ENCODE data around the gene CALCB.

The CALCB gene

DNA sequence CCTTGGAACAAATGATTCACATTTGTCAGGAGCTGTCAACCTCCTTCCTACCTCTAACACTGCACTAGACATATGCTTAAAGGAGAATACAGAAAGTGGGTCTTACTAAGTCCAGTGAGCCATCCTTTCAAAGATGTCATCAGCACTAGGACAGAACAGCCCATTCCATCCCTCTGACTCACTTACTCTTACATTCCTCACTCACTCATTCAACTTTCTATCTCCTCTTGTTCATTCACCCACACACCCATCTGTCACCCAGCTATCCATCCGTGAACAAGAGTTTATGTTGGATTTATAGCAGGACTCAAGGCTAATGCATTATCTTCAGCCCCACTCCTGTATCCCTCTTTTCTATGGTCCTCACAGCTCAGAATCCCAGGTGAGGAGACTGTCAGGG is 50.5 kb downstream of the CALCB start:
- H3K4me1 ChIP-seq (ENCODE audit: control insufficient read depth, insufficient read depth, low read length): no peaks in the 10 kb centered on the region
- no peak overlapping the region for H3K4me3 ChIP-seq (ENCODE audit: low read depth, low read length)
- no peak overlapping the region for H3K27ac ChIP-seq (ENCODE audit: low read depth, low read length)

DNA sequence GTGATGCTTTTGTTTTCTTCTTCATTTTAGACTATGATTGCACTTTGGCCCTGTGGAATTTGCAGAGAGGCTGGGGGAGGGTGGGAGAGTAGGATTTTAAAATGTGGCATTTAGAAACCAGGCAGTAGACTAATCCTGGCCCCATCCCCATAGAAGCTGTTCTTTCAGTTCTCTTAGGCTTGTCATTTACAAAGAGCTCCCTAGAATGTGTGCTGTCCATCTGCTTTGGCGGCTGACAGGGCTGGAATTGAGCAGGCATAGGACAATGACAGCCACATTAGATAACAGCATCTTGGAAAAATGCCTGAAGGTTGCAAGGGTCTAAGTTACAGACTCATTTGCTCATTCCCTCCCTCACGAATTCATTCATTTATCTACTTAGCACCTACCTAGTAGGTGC is 51.1 kb downstream of the CALCB start:
- H3K4me3 ChIP-seq (ENCODE audit: low read depth, low read length): no peak overlapping the region
- H3K9me3 ChIP-seq (ENCODE audit: control insufficient read depth, insufficient read depth, low read length): no peaks in the 10 kb centered on the region
- H3K27me3 ChIP-seq (ENCODE audit: control insufficient read depth, insufficient read depth, low read length): no peaks in the 10 kb centered on the region
- no peak overlapping the region for H3K9ac ChIP-seq (ENCODE audit: low read depth, low read length)
- H3K27ac ChIP-seq (ENCODE audit: low read depth, low read length): no peak overlapping the region
- H3K36me3 ChIP-seq (ENCODE audit: control insufficient read depth, insufficient read depth, low read length): no peaks in the 10 kb centered on the region
- H3K4me1 ChIP-seq (ENCODE audit: control insufficient read depth, insufficient read depth, low read length): no peaks in the 10 kb centered on the region

More for the DNA sequence above, 50.5 kb downstream of the CALCB start:
- Histone ChIP-seq H3K27me3 (ENCODE audit: control insufficient read depth, insufficient read depth, low read length) (no peaks in the 10 kb centered on the region), H3K9me3 (ENCODE audit: control insufficient read depth, insufficient read depth, low read length) (no peaks in the 10 kb centered on the region), H3K36me3 (ENCODE audit: control insufficient read depth, insufficient read depth, low read length) (no peaks in the 10 kb centered on the region), H3K9ac (ENCODE audit: low read depth, low read length) (no peak overlapping the region)

DNA sequence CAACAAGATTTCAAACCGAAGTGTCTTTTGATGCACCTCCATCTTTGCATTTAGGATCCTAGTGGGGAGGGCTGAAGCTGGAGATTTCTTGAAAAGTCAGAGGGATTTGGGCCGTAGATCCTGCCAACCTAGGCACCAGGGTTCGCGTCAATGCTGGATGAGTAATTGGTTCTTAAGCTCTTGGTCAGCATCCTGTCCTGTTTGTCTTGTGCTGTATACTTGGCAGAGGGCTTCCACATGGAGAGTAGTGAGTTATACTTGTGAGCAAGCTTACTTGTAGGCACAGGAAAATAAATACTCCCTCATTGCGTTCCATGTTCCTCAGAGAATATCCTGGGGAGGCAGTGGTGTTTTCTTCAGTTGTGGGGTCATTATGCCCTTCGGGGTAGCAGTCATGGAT is 53.9 kb downstream of the CALCB start:
- no peaks in the 10 kb centered on the region for H3K4me1 ChIP-seq (ENCODE audit: control insufficient read depth, insufficient read depth, low read length)
- no peak overlapping the region for H3K27ac ChIP-seq (ENCODE audit: low read depth, low read length)
- no peaks in the 10 kb centered on the region for H3K9me3 ChIP-seq (ENCODE audit: control insufficient read depth, insufficient read depth, low read length)
- H3K9ac ChIP-seq (ENCODE audit: low read depth, low read length): no peak overlapping the region
- no peaks in the 10 kb centered on the region for H3K36me3 ChIP-seq (ENCODE audit: control insufficient read depth, insufficient read depth, low read length)
- H3K4me3 ChIP-seq (ENCODE audit: low read depth, low read length): no peak overlapping the region
- no peaks in the 10 kb centered on the region for H3K27me3 ChIP-seq (ENCODE audit: control insufficient read depth, insufficient read depth, low read length)

Data from HUES48 (cell line).